ENCODE data around the gene ACTL8.
"Not testable (repeated sequence)": the region's sequence is repeated elsewhere in the genome, so short reads cannot be mapped to it uniquely, and the experiment has no call there.

Gene ACTL8

GRCh38 chr1:17745479-17745955 lies 9.6 kb upstream of the ACTL8 start:
- no peak for DNase-seq (ENCODE audit: low read depth in 1 of 2, low spot score in 1 of 2)
- H3K4me3 ChIP-seq (replicated peaks; ENCODE audit: insufficient read depth, low read length): no peak overlapping the region
- TF ChIP-seq SPI1 (IDR thresholded peaks at IDR 0.05; ENCODE audit: borderline replicate concordance, low read depth) (no peak), REST (IDR thresholded peaks at IDR 0.05; ENCODE audit: insufficient replicate concordance, low read depth) (no peak), POLR2AphosphoS5 (IDR thresholded peaks at IDR 0.05; ENCODE audit: low read depth) (no peak), CTCF (IDR thresholded peaks at IDR 0.05; ENCODE audit: insufficient read depth, low read length) (no peak), GABPA (IDR thresholded peaks at IDR 0.05; ENCODE audit: low read depth) (no peak)
- no peaks in the 10 kb centered on the region for H3K27me3 ChIP-seq (ENCODE audit: insufficient read depth, poor library complexity, severe bottlenecking)
- H3K27ac ChIP-seq (replicated peaks): no peak overlapping the region

GRCh38 chr1:17746281-17746680 lies 8.9 kb upstream of the ACTL8 start:
- not testable (repeated sequence) for DNase-seq (ENCODE audit: low read depth in 1 of 2, low spot score in 1 of 2); H3K27ac ChIP-seq (replicated peaks); H3K4me3 ChIP-seq (replicated peaks; ENCODE audit: insufficient read depth, low read length); H3K27me3 ChIP-seq (ENCODE audit: insufficient read depth, poor library complexity, severe bottlenecking)

GRCh38 chr1:17746920-17747319 lies 8.2 kb upstream of the ACTL8 start:
- no peak for TF ChIP-seq GABPA (IDR thresholded peaks at IDR 0.05; ENCODE audit: low read depth)
- TF ChIP-seq CTCF (IDR thresholded peaks at IDR 0.05; ENCODE audit: insufficient read depth, low read length): no peak
- no peak for TF ChIP-seq REST (IDR thresholded peaks at IDR 0.05; ENCODE audit: insufficient replicate concordance, low read depth)
- no peak for TF ChIP-seq SPI1 (IDR thresholded peaks at IDR 0.05; ENCODE audit: borderline replicate concordance, low read depth)

GRCh38 chr1:17750333-17750732 lies 4.8 kb upstream of the ACTL8 start:
- TF ChIP-seq POLR2AphosphoS5 (IDR thresholded peaks at IDR 0.05; ENCODE audit: low read depth) (no peak), SPI1 (IDR thresholded peaks at IDR 0.05; ENCODE audit: borderline replicate concordance, low read depth) (no peak), REST (IDR thresholded peaks at IDR 0.05; ENCODE audit: insufficient replicate concordance, low read depth) (no peak)
- H3K27ac ChIP-seq (replicated peaks): no peak overlapping the region
- no peak overlapping the region for H3K4me3 ChIP-seq (replicated peaks; ENCODE audit: insufficient read depth, low read length)
- no peak for DNase-seq (ENCODE audit: low read depth in 1 of 2, low spot score in 1 of 2)
- no peaks in the 10 kb centered on the region for H3K27me3 ChIP-seq (ENCODE audit: insufficient read depth, poor library complexity, severe bottlenecking)

More at GRCh38 chr1:17746920-17747319, 8.2 kb upstream of the ACTL8 start:
- no peak for DNase-seq (ENCODE audit: low read depth in 1 of 2, low spot score in 1 of 2)
- H3K4me3 ChIP-seq (replicated peaks; ENCODE audit: insufficient read depth, low read length): no peak overlapping the region
- no peak overlapping the region for H3K27ac ChIP-seq (replicated peaks)
- H3K27me3 ChIP-seq (ENCODE audit: insufficient read depth, poor library complexity, severe bottlenecking): no peaks in the 10 kb centered on the region
